IPS DF 19.7 (cell line): ENCODE results near the gene BAK1.
"Not testable (repeated sequence)": the region's sequence is repeated elsewhere in the genome, so short reads cannot be mapped to it uniquely, and the experiment has no call there.

Experiments used
- DNase-seq: peaks from one replicate; pipeline ENCODE4 v3.0.0-alpha.2; 2013; ENCODE audit warnings: low read depth, low spot score

BAK1 gene

DNA sequence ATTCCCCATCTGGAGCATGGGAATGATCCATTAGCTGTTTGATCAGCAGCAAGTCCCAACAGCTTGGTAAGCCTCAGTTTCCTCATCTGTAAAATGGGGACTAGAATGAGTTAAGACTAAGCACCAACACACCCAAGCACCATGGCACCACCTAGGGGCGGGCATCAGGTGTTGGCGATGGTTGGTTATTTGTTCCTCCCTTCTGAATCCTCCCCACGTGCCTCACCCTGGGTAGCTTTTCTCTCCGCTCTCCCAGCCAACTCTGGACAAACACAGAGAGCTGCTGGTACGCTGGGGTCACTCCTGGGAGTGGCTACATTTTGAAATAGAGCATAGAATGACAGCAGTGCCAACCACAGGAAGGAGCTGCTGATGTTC lies 27.7 kb upstream of the BAK1 start:
- no peak for DNase-seq

- DNase-seq: no peak
These were observed 27.2 kb upstream of the BAK1 start for GRCh38 chr6:33607126-33607783.

GRCh38 chr6:33606642-33607041 lies 26.6 kb upstream of the BAK1 start:
- no peak for DNase-seq

- DNase-seq: no peak
These were observed 25.1 kb upstream of the BAK1 start for GRCh38 chr6:33604941-33605854.

GRCh38 chr6:33602180-33602579 lies 22.1 kb upstream of the BAK1 start:
- DNase-seq: no peak

DNA sequence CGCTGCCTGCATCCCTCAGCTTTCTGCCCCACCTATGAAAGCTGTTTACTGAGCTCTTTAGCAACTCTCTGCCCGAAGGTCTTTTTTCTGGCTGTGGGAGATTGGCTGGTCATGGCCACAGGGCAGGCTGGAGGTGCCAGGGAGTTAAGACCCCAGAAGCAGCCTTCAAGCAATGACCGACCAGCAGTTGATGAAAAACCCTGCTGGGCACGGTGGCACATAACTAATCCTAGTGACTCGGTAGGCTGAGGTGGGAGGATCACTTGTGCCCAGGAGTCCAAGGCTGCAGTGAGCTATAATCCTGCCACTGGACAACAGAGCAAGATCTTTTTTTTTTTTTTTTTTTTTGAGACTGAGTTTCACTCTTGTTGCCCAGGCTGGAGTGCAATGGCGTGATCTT lies 20.7 kb upstream of the BAK1 start:
- DNase-seq: no peak

GRCh38 chr6:33599413-33599938 lies 19.4 kb upstream of the BAK1 start:
- no peak for DNase-seq

DNA sequence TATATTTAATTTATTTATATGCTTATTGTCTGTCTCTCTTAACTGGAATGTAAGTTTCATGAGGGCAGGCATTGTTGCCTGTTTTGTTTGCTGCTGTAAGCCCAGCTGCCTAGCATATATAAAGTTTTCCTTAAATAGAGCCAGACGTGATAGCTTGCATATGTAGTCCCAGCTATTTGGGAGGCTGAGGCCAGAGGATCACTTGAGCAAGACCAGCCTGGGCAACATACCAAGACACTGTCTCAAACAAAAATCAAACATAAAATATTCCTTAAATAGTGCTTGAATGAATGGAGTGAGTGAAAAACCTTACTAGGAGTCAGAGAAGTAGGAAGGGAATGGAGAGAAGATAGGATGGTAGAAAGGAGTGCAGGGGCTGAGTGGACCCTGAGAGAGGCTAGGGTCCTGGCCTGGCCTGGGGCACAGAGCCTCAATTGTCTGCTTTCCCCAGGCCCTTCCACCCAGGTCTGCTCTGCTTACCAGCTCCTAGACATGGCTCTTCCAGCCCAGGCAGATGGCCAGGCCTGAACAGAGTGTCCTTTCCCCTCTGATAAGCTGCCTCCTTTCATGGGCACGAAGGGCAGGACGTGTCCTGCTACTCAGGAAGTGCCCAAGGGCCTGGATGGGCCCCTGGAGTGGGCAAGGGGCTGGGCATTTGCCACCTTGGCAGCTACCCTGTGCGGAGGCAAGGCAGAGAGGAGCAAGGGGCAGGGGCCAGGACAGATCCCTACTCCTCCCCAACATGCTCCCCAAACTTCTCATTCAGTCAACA lies 17.7 kb upstream of the BAK1 start:
- DNase-seq: no peak

- DNase-seq: not testable (repeated sequence)
These were observed 16.8 kb upstream of the BAK1 start for GRCh38 chr6:33596894-33597293.

GRCh38 chr6:33595001-33595846 lies 15.1 kb upstream of the BAK1 start:
- no peak for DNase-seq

DNA sequence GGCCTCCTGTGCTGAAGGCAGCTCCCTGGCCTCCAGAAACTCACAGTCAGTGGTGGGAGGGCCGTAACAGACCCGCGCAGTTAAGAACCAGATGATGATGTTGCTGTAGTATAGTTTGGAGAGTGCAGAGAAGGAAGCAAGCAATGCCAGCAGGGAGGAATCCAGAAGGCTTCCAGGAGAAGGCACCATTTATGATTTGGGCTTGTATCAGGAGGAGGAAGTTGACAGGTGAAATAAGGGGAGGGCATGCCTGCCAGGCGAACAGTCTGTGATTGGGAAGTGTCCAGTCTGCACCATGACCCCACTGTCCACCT lies 13.3 kb upstream of the BAK1 start:
- DNase-seq: no peak

DNA sequence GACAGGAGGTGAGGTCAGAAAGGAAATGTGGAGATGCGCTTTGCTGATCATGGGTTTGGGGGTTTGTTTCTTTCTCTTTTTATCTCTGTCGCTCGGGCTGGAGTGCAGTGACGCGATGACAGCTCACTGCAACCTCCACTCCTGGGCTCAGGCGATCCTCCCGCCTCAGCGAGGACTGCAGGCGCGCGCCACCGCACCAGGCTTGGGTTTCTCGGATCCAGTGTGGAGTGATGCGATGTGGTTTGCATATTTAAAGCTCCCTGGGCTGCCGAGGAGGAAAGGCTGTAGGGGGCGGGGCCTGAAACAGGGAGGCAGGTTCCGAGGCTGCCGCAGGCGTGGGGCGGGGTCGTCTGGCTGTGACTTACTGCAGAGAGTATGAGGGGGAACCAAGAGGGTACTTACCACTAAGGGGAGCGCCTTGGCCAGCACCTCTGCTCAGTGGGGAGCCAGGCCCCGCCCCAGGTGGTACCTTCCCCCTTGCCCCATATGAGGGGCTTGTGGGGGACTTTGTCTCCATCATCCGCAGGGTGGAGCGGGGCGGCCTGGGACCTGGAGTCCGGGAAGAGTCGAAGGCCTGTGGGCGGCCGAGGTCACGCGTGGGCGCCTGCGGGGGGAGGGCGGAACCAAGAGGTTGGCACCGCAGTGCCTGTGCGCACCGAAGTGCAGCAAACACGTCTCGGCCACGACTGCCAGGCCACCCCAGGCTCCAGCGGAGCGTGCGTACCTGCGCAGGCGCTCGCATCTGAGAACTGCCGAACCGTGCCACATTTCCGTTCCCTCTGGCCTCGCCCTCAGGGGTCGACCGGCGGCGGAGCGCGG lies 12.7 kb upstream of the BAK1 start:
- no peak for DNase-seq

DNA sequence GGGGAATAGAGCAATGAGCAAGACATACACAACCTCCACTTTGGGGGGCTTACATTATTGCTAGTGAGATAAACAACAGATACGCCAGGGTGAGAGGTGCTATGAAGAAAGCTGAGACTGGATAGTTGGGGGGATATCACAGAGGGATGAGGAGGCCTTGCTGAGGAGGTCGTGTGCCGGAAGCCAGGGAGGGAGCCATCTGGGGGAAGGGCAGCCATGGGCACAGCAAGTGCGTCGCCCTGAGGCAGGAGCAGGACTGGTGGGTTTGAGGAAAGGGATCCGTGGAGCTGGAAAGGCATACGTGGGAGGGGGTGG lies 12.2 kb upstream of the BAK1 start:
- no peak for DNase-seq

DNA sequence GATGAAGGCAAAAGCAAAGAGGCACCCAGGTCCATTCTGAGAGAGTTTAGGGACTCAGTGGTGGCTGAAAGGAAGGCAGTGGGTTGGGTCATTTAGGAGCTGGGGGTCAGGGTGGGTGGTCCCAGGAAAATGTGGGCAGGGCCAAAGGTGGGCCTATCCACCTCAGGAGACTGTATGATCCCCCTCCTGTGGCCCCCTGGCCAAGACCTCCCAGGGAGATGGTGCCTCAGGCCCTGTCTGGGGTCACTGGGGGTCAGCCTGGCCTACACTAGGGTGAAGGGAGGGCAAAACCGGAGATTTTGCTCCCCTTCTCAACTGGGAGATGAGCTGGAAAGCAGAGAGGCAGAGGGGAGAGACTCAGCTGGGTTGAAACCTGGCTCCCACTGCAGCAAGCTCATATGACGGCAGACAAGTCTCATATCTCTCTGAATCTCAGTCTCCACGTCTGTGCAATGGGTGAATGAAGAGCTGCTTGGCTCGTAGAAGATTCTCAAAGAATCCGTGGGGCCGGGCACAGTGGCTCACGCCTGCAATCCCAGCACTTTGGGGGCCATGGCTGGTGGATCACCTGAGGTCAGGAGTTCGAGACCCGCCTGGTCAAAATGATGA lies 11.5 kb upstream of the BAK1 start:
- DNase-seq: no peak

DNA sequence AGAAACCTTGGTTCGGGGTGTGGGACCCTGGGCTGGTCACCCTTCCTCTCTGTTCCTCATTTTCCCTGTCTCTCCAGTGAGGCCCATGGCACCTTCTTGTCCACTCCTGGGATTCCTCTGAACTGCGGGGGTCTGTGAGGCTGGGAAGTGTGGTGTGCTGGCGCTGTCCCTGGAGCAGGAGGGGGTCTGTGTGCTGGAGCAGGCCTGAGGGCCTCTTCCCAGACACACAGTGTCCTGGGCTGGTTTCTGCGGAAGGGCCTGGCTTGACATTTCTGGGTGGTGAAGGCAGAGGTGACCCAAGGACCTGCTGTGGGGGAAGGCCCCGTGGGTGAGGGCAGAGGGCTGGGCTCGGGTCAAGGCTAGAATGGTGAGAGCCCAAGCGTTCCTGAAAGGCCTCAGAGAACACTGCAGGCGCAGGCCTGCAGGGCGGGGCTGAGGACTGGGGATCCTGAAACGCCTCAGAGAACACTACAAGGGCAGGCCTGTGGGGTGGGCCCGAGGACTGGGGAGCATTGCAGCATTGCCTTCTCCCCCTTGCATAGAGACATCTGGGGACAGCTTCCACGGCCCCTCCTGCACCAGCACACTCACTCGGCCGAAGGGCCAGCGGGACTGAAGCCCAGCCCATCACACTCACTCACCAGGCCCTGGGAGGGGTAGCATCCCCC lies 10.6 kb upstream of the BAK1 start:
- no peak for DNase-seq

GRCh38 chr6:33589731-33590530 lies 9.9 kb upstream of the BAK1 start:
- no peak for DNase-seq

- no peak for DNase-seq
These were observed 9.3 kb upstream of the BAK1 start for GRCh38 chr6:33589392-33589730.

DNA sequence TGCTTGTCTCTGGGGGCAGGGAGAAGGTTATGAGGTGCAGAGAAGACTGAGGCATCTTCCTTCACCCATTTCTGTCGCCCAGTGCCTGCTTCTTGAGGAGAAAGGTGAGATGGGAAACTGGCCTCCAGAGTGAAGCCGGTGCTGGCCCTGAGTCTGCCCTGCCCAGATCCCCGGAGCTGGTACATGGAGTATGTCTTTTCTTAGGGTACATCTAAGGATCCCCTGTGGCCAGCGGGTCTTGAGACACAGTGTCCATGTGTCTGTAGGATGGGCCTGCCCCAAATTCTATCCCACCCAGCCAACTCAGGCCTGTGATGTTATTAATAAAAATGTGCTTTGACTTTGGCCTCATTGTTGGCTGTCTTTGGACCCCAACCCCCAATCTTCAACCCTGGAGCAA lies 8.8 kb upstream of the BAK1 start:
- no peak for DNase-seq

GRCh38 chr6:33587529-33587928 lies 7.5 kb upstream of the BAK1 start:
- no peak for DNase-seq
